Measurements from ENCODE around the gene TRIM71.

Gene TRIM71

GRCh38 chr3:32840086-32840841 lies 22.5 kb downstream of the TRIM71 start:
- Histone ChIP-seq H3K9me3 (ENCODE audit: insufficient read depth, low read length) (no peaks in the 10 kb centered on the region), H4K20me1 (ENCODE audit: low read depth, low read length) (no peaks in the 10 kb centered on the region), H3K4me2 (ENCODE audit: low read depth, low read length, poor library complexity, severe bottlenecking) (no peak overlapping the region), H3K9me2 (replicated peaks; ENCODE audit: insufficient read depth, low read length) (no peaks in the 10 kb centered on the region), H3K27ac (ENCODE audit: low read depth, low read length) (no peak overlapping the region), H3K4me3 (ENCODE audit: insufficient read depth, low read length, poor library complexity, severe bottlenecking) (no peak overlapping the region), H3K36me3 (ENCODE audit: low read length) (no peaks in the 10 kb centered on the region), H3F3A (ENCODE audit: insufficient read depth) (no peaks in the 10 kb centered on the region), H3K79me2 (ENCODE audit: insufficient read depth, low read length) (no peaks in the 10 kb centered on the region), H3K27me3 (ENCODE audit: low read length) (no peaks in the 10 kb centered on the region), H2AFZ (ENCODE audit: low read depth, low read length, severe bottlenecking) (no peak overlapping the region), H3K9ac (ENCODE audit: low read length) (no peak overlapping the region)
- TF ChIP-seq EZH2phosphoT487 (conservative IDR thresholded peaks at IDR 0.05; ENCODE audit: low read length): no peak
- no peak for TF ChIP-seq CTCF (IDR thresholded peaks at IDR 0.05; ENCODE audit: insufficient read depth, low read length, poor library complexity, severe bottlenecking)

DNA sequence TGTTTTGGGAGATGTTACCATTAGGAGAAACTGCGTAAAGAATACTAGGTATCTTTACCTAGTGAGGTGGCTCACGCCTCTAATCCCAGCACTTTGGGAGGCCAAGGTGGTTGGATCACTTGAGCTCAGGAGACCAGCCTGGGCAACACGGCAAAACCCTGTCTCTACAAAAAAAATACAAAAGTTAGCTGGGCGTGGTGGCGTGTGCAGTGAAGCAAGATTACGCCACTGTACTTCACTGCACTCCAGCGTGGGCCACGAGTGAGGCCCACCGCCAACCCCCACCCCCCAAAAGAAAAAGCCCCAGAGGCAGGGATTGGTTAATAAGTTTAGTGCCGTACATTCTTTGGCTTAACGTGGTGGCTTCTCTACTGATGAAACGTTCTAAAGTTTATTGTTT lies 23.5 kb downstream of the TRIM71 start:
- Histone ChIP-seq H3K9me2 (replicated peaks; ENCODE audit: insufficient read depth, low read length) (no peaks in the 10 kb centered on the region), H3K4me2 (ENCODE audit: low read depth, low read length, poor library complexity, severe bottlenecking) (no peak overlapping the region), H3K4me3 (ENCODE audit: insufficient read depth, low read length, poor library complexity, severe bottlenecking) (no peak overlapping the region), H3K36me3 (ENCODE audit: low read length) (no peaks in the 10 kb centered on the region), H3F3A (ENCODE audit: insufficient read depth) (no peaks in the 10 kb centered on the region), H2AFZ (ENCODE audit: low read depth, low read length, severe bottlenecking) (no peak overlapping the region), H3K9me3 (ENCODE audit: insufficient read depth, low read length) (no peaks in the 10 kb centered on the region), H4K20me1 (ENCODE audit: low read depth, low read length) (no peaks in the 10 kb centered on the region), H3K9ac (ENCODE audit: low read length) (no peak overlapping the region), H3K27ac (ENCODE audit: low read depth, low read length) (no peak overlapping the region), H3K79me2 (ENCODE audit: insufficient read depth, low read length) (no peaks in the 10 kb centered on the region), H3K27me3 (ENCODE audit: low read length) (no peaks in the 10 kb centered on the region)
- no peak for TF ChIP-seq CTCF (IDR thresholded peaks at IDR 0.05; ENCODE audit: insufficient read depth, low read length, poor library complexity, severe bottlenecking)
- TF ChIP-seq EZH2phosphoT487 (conservative IDR thresholded peaks at IDR 0.05; ENCODE audit: low read length): no peak

DNA sequence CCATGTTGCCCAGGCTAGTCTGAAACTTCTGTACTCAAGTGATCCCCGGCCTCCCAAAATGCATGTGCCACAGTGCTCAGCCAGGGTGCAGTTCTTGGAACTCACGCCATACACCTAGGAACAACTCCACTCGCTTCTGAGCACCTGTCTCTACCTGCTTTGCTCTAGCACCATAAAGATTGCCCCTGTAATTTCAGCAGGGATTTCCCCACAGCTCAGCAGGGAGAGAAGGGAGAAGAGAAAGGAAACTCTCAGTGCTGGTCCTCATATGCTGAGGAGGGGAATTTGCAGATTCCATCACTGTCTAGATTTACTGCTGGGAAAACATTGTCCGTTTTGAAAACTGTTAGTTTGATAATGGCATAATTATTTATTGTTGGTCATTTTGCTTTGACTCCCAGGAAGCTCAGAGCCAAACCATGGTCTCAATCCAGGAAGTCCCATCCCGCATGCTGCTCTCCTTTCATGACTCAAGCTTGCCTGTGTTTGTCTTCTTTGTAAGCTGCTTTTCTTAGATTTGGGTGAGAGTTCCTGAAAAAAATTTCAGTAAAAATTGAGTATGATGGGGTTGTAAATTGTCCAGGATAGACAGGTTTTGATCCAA lies 24.2 kb downstream of the TRIM71 start:
- Histone ChIP-seq H3K4me3 (ENCODE audit: insufficient read depth, low read length, poor library complexity, severe bottlenecking) (no peak overlapping the region), H3K27me3 (ENCODE audit: low read length) (no peaks in the 10 kb centered on the region), H3K36me3 (ENCODE audit: low read length) (no peaks in the 10 kb centered on the region), H3K9ac (ENCODE audit: low read length) (no peak overlapping the region), H3K27ac (ENCODE audit: low read depth, low read length) (no peak overlapping the region), H3K9me3 (ENCODE audit: insufficient read depth, low read length) (no peaks in the 10 kb centered on the region), H3F3A (ENCODE audit: insufficient read depth) (no peaks in the 10 kb centered on the region), H4K20me1 (ENCODE audit: low read depth, low read length) (no peaks in the 10 kb centered on the region), H3K79me2 (ENCODE audit: insufficient read depth, low read length) (no peaks in the 10 kb centered on the region), H2AFZ (ENCODE audit: low read depth, low read length, severe bottlenecking) (no peak overlapping the region), H3K4me2 (ENCODE audit: low read depth, low read length, poor library complexity, severe bottlenecking) (no peak overlapping the region), H3K9me2 (replicated peaks; ENCODE audit: insufficient read depth, low read length) (no peaks in the 10 kb centered on the region)
- TF ChIP-seq CTCF (IDR thresholded peaks at IDR 0.05; ENCODE audit: insufficient read depth, low read length, poor library complexity, severe bottlenecking): no peak
- no peak for TF ChIP-seq EZH2phosphoT487 (conservative IDR thresholded peaks at IDR 0.05; ENCODE audit: low read length)
